OCI-M1 (cell line): ENCODE measurements around the gene C9orf72.
"Not testable (repeated sequence)": the region's sequence is repeated elsewhere in the genome, so short reads cannot be mapped to it uniquely, and the experiment has no call there.

ENCODE experiments used
- DNase-seq: peaks from one replicate; lab custom pipeline; 2025; lab: John Stamatoyannopoulos, UW

The C9orf72 gene

GRCh38 chr9:27514551-27514950 is 58.7 kb downstream of the C9orf72 start:
- no peak for DNase-seq

GRCh38 chr9:27511771-27512170 is 61.5 kb downstream of the C9orf72 start:
- DNase-seq = no peak

GRCh38 chr9:27510780-27511179 is 62.5 kb downstream of the C9orf72 start:
- DNase-seq = no peak

GRCh38 chr9:27506981-27507380 is 66.3 kb downstream of the C9orf72 start:
- no peak for DNase-seq

DNA sequence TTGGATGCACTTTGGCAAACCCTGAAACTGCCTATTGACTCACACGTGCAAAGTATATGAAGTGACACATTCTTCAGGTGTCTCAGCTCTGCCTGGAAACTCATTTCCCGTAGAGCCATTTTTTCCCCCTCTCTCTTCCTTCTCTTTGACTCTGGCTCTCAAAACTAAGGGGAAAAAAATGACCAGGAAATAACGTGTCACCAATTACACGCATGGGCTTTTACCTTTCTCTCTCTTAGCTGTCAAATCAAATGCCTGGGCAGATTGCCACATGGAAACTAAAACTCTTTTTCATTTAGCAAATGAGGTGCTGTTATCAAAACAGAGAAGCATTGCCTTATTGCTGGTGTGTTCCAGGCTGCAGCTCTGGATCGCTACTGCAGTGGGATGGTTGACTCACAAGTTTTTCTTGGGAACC is 67.5 kb downstream of the C9orf72 start:
- DNase-seq = no peak

DNA sequence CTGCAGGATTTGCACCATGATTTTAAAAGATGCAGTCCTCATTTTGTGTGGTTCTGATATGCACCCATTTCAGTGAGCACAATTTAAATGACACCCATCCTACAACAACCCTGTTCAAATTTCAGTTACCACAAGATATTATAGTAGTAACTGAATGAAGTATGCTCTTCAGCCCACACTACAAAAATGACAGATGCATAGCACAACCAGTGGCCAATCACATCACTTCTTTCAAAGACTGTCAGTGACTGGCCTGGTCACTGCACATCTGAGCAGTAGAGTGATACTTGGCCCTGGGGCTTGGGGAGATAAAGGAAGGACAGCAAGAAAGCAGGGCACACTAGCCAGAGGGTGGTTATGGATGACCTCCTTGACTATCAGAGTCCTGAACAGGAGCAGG is 69.0 kb downstream of the C9orf72 start:
- no peak for DNase-seq

DNA sequence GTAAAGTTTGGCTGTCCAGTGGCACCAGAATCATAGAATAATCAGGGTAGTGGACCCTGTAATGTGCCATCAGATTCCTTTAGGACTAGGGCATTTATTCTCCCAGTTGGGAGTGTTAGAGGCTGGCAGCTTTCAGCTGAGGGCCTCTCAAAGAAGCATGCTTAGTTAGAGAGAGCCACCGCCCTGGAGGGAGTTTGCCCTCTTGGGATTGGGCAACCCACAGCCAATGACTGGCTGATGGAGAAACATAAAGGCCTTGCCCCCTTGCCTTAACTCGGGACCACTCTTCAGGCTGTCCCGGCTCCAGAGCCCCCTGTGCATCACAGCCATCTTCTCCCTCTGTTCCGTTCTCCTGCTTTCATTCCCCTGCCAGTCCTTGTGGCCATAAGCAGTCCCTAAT is 69.7 kb downstream of the C9orf72 start:
- no peak for DNase-seq

DNA sequence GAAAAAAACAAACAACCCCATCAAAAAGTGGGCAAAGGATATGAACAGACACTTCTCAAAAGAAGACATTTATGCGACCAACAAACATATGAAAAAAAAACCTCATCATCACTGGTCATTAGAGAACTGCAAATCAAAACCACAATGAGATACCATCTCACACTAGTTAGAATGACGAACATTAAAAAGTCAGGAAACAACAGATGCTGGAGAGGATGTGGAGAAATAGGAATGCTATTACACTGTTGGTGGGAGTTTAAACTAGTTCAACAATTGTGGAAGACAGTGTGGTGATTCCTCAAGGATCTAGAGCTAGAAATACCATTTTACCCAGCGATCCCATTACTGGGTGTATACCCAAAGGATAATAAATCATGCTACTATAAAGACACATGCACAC is 72.4 kb downstream of the C9orf72 start:
- DNase-seq = not testable (repeated sequence)

- DNase-seq = peak; percentile 48
These were observed 73.8 kb downstream of the C9orf72 start for GRCh38 chr9:27499451-27499850.

DNA sequence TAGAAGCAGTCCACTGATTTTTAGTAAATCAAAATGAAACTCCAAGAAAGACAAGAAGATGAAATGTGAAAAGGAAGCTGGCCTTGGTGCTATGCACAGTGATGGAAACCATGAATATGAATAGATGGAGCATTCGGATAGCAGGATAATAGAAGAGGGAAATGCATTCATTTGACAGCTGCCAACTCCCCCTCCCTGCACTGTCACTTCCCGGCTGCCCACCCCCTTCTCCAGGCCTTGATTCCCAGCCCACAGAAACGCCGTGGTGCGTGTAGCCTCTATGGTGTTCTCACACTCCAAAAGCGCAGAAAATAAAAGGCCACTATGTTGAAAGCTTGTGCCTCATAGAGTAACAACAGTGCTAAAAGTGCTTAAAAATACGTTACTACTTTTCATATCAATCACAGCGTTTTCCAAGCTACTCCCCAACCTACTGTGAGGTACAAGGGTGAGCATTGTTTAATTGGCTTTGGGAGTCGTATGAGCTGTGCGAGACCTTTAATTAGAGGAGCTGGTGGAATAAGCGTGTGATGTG is 75.3 kb downstream of the C9orf72 start:
- no peak for DNase-seq
